ENCODE results near the gene NPBWR2. TPM values are rescaled to one million over a fixed set of nuclear protein-coding genes. Genes with fewer than 3 reads are reported as not detected.

Gene NPBWR2
- polyA plus RNA-seq, 1 donor from 2014 or later = not detected

- H4K20me1 ChIP-seq (ENCODE audit: insufficient read depth) = no peaks in the 10 kb centered on the region
- no peaks in the 10 kb centered on the region for H3K27me3 ChIP-seq (ENCODE audit: insufficient read depth, low read depth, low read length)
- no peaks in the 10 kb centered on the region for H3F3A ChIP-seq (ENCODE audit: insufficient read depth, low read length, poor library complexity, severe bottlenecking)
- H3K79me2 ChIP-seq (replicated peaks; ENCODE audit: insufficient read depth, low read length) = no peaks in the 10 kb centered on the region
- no peaks in the 10 kb centered on the region for H3K36me3 ChIP-seq (ENCODE audit: insufficient read depth, low read length)
- no peaks in the 10 kb centered on the region for H3K9me3 ChIP-seq (ENCODE audit: low read length)
- no peaks in the 10 kb centered on the region for H3K9me2 ChIP-seq (ENCODE audit: insufficient read depth, low read length)
- no peak overlapping the region for H3K27ac ChIP-seq (ENCODE audit: low read length)
- no peak overlapping the region for H3K9ac ChIP-seq (ENCODE audit: low read length)
- H3K4me2 ChIP-seq (ENCODE audit: low read length) = no peak overlapping the region
- no peak overlapping the region for H2AFZ ChIP-seq (ENCODE audit: low read depth, low read length)
- H3K4me3 ChIP-seq (ENCODE audit: low read length) = no peak overlapping the region
- TF ChIP-seq MXI1 (conservative IDR thresholded peaks at IDR 0.05; ENCODE audit: poor library complexity, severe bottlenecking) (no peak), SMC3 (conservative IDR thresholded peaks at IDR 0.05; ENCODE audit: poor library complexity) (no peak), POLR2AphosphoS5 (IDR thresholded peaks at IDR 0.05) (no peak), CTCF (IDR thresholded peaks at IDR 0.05; ENCODE audit: poor library complexity, severe bottlenecking) (no peak), EZH2 (IDR thresholded peaks at IDR 0.05; ENCODE audit: borderline replicate concordance, insufficient read depth, low read length, poor library complexity, severe bottlenecking) (no peak)
Observed at GRCh38 chr20:64106435-64106961, 867 bp downstream of the NPBWR2 start.

GRCh38 chr20:64105846-64106434 lies 1.4 kb downstream of the NPBWR2 start:
- Histone ChIP-seq H3K79me2 (replicated peaks; ENCODE audit: insufficient read depth, low read length) (no peaks in the 10 kb centered on the region), H4K20me1 (ENCODE audit: insufficient read depth) (no peaks in the 10 kb centered on the region), H3K27me3 (ENCODE audit: insufficient read depth, low read depth, low read length) (no peaks in the 10 kb centered on the region), H3K36me3 (ENCODE audit: insufficient read depth, low read length) (no peaks in the 10 kb centered on the region), H2AFZ (ENCODE audit: low read depth, low read length) (no peak overlapping the region), H3K27ac (ENCODE audit: low read length) (no peak overlapping the region), H3K4me2 (ENCODE audit: low read length) (no peak overlapping the region), H3K9me2 (ENCODE audit: insufficient read depth, low read length) (no peaks in the 10 kb centered on the region), H3F3A (ENCODE audit: insufficient read depth, low read length, poor library complexity, severe bottlenecking) (no peaks in the 10 kb centered on the region), H3K4me3 (ENCODE audit: low read length) (no peak overlapping the region), H3K9me3 (ENCODE audit: low read length) (no peaks in the 10 kb centered on the region), H3K9ac (ENCODE audit: low read length) (no peak overlapping the region)
- TF ChIP-seq MXI1 (conservative IDR thresholded peaks at IDR 0.05; ENCODE audit: poor library complexity, severe bottlenecking) (no peak), RAD21 (conservative IDR thresholded peaks at IDR 0.05) (no peak), CTCF (IDR thresholded peaks at IDR 0.05; ENCODE audit: poor library complexity, severe bottlenecking) (no peak), EZH2 (IDR thresholded peaks at IDR 0.05; ENCODE audit: borderline replicate concordance, insufficient read depth, low read length, poor library complexity, severe bottlenecking) (no peak), EP300 (conservative IDR thresholded peaks at IDR 0.05; ENCODE audit: poor library complexity, severe bottlenecking) (no peak), TAF1 (IDR thresholded peaks at IDR 0.05; ENCODE audit: low read depth) (no peak), SMC3 (conservative IDR thresholded peaks at IDR 0.05; ENCODE audit: poor library complexity) (no peak), POLR2AphosphoS5 (IDR thresholded peaks at IDR 0.05) (no peak), REST (IDR thresholded peaks at IDR 0.05; ENCODE audit: borderline replicate concordance) (no peak)

Measured in neural cell (in vitro differentiated cells).